Measurements from ENCODE around the gene RPS3. TPM values are rescaled to one million over a fixed set of nuclear protein-coding genes. Genes with fewer than 3 reads are reported as not detected.
A peak's percentile ranks its signal among the peaks of the same experiment; 100 is the strongest.
"Not testable (repeated sequence)": the region's sequence is repeated elsewhere in the genome, so short reads cannot be mapped to it uniquely, and the experiment has no call there.

Gene RPS3
- total RNA-seq, 1 experiment from 2014 or later, result 4,109 TPM

DNA sequence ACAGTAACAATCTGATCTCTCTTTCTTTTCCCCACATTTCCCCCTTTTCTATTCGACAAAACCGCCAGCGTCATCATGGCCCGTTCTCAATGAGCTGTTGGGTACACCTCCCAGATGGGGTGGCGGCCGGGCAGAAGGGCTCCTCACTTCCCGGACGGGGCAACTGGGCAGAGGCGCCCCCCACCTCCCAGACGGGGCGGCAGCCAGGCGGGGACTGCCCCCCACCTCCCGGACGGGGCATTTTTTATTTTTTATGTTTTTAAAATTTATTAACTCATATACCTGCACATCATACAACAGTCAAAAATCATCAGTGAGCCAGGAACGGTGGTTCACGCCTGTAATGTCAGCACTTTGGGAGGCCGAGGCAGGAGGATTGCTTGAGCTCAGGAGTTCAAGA lies 20.5 kb upstream of the RPS3 start:
- H3K4me3 ChIP-seq (replicated peaks in 1 of 2; ENCODE audit: low read depth in 1 of 2, low read length in 2 of 2); H3K79me2 ChIP-seq (ENCODE audit: insufficient read depth, low read length); H4K20me1 ChIP-seq (ENCODE audit: insufficient read depth); H3K36me3 ChIP-seq (ENCODE audit: control insufficient read depth in 1 of 2, insufficient read depth in 2 of 2, low read length in 2 of 2); H2AFZ ChIP-seq (ENCODE audit: low read depth, low read length, poor library complexity, severe bottlenecking); intact Hi-C loops (cut with micrococcal nuclease); POLR2A ChIA-PET; H3K9ac ChIP-seq (ENCODE audit: low read length); H3K27ac ChIP-seq (ENCODE audit: low read depth, low read length); H3K9me3 ChIP-seq (ENCODE audit: control insufficient read depth in 1 of 2, insufficient read depth in 1 of 2, low read depth in 1 of 2, low read length in 2 of 2); H3K9me2 ChIP-seq (ENCODE audit: insufficient read depth); DNase-seq (ENCODE audit: low read depth, low spot score); ATAC-seq; H3K27me3 ChIP-seq (ENCODE audit: insufficient read depth, low read length); H3K4me2 ChIP-seq (ENCODE audit: low read length); RAD21 ChIA-PET (ENCODE audit: low non-redundant PET in 1 of 2, low total read pairs in 2 of 2, uncharacterized antibody in 2 of 2, unreplicated experiment in 2 of 2); BruUV-seq (replicated peaks): not testable (repeated sequence)
- peaks cover 5 to 16% of the 10 kb centered on the region in 2 experiments; a peak in 3 of 4 replicates for H3K4me1 ChIP-seq (ENCODE audit: control insufficient read depth in 1 of 2, insufficient read depth in 2 of 2, low read length in 2 of 2)
- CTCF ChIA-PET, result interaction anchor here (0.6 kb wide), 1 partner anchor 23 kb away, joined by 3 read pairs; no protein-coding TSS in a partner anchor

DNA sequence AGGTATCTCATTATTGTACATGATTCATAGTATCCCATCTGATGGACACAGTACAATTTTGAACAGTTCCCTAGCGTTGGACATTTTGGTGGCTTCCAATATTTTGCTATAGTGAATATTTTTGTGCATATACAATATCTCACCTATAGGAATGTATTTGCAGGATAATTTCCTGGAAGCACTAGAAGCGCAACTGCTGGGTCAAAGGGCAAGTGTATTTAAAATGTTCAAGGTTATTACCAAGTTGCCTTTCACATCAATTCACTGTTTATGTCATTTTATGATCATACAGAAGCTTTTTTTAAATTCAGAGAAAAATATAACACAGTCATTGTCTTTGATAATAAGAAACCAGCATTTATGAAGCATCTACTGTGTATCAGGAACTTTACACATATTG lies 19.1 kb upstream of the RPS3 start:
- H3K9ac ChIP-seq (ENCODE audit: low read length), result no peak overlapping the region
- no peak overlapping the region for H3K4me3 ChIP-seq (replicated peaks in 1 of 2; ENCODE audit: low read depth in 1 of 2, low read length in 2 of 2)
- ATAC-seq, result no peak
- peaks cover 10 to 28% of the 10 kb centered on the region in 2 experiments; a peak in 3 of 4 replicates for H3K4me1 ChIP-seq (ENCODE audit: control insufficient read depth in 1 of 2, insufficient read depth in 2 of 2, low read length in 2 of 2)
- no peak for DNase-seq (ENCODE audit: low read depth, low spot score)
- no peaks in the 10 kb centered on the region for H3K27me3 ChIP-seq (ENCODE audit: insufficient read depth, low read length)
- H3K9me3 ChIP-seq (ENCODE audit: control insufficient read depth in 1 of 2, insufficient read depth in 1 of 2, low read depth in 1 of 2, low read length in 2 of 2), result no peaks in the 10 kb centered on the region
- H3K9me2 ChIP-seq (ENCODE audit: insufficient read depth), result no peaks in the 10 kb centered on the region
- intact Hi-C loops (cut with micrococcal nuclease), result no loop called here
- ChIA-PET POLR2A (interaction anchor here (1.0 to 1.2 kb wide), 2 partner anchors 8 to 18 kb away, joined by 3 read pairs; no protein-coding TSS in a partner anchor), RAD21 (ENCODE audit: low non-redundant PET in 1 of 2, low total read pairs in 2 of 2, uncharacterized antibody in 2 of 2, unreplicated experiment in 2 of 2) (interaction anchor here (0.6 to 3.1 kb wide), 3 partner anchors 100 to 942 kb away, joined by 3 to 9 read pairs (median 3); no protein-coding TSS in a partner anchor), CTCF (interaction anchor here (0.9 to 2.7 kb wide), 2 partner anchors 100 to 104 kb away, joined by 3 to 11 read pairs; no protein-coding TSS in a partner anchor)
- BruUV-seq (replicated peaks), result no TSS peak
- no peak overlapping the region for H3K27ac ChIP-seq (ENCODE audit: low read depth, low read length)
- H3K4me2 ChIP-seq (ENCODE audit: low read length), result peak overlapping the region; percentile 28
- H4K20me1 ChIP-seq (ENCODE audit: insufficient read depth), result no peaks in the 10 kb centered on the region
- peak overlapping the region; percentile 28 for H2AFZ ChIP-seq (ENCODE audit: low read depth, low read length, poor library complexity, severe bottlenecking)
- no peaks in the 10 kb centered on the region for H3K36me3 ChIP-seq (ENCODE audit: control insufficient read depth in 1 of 2, insufficient read depth in 2 of 2, low read length in 2 of 2)
- no peaks in the 10 kb centered on the region for H3K79me2 ChIP-seq (ENCODE audit: insufficient read depth, low read length)
- no peak for TF ChIP-seq ZNF274 (IDR thresholded peaks at IDR 0.05; ENCODE audit: low read depth, low read length)
- no peak for TF ChIP-seq SIN3A (IDR thresholded peaks at IDR 0.05; ENCODE audit: low read depth)
- TF ChIP-seq POLR2A (IDR thresholded peaks at IDR 0.05; ENCODE audit: borderline replicate concordance, extremely low read depth, insufficient read depth, insufficient read length), result no peak
- TF ChIP-seq ELF1 (IDR thresholded peaks at IDR 0.05; ENCODE audit: borderline replicate concordance, low read depth), result no peak
- no peak for TF ChIP-seq YY1 (IDR thresholded peaks at IDR 0.05; ENCODE audit: extremely low read depth, insufficient replicate concordance, low read depth, low read length)
- no peak for TF ChIP-seq TCF7L2 (IDR thresholded peaks at IDR 0.05; ENCODE audit: borderline replicate concordance, extremely low read depth, insufficient read depth, insufficient read length)
- TF ChIP-seq MAX (IDR thresholded peaks at IDR 0.05), result no peak
- TF ChIP-seq, protein P1, sequence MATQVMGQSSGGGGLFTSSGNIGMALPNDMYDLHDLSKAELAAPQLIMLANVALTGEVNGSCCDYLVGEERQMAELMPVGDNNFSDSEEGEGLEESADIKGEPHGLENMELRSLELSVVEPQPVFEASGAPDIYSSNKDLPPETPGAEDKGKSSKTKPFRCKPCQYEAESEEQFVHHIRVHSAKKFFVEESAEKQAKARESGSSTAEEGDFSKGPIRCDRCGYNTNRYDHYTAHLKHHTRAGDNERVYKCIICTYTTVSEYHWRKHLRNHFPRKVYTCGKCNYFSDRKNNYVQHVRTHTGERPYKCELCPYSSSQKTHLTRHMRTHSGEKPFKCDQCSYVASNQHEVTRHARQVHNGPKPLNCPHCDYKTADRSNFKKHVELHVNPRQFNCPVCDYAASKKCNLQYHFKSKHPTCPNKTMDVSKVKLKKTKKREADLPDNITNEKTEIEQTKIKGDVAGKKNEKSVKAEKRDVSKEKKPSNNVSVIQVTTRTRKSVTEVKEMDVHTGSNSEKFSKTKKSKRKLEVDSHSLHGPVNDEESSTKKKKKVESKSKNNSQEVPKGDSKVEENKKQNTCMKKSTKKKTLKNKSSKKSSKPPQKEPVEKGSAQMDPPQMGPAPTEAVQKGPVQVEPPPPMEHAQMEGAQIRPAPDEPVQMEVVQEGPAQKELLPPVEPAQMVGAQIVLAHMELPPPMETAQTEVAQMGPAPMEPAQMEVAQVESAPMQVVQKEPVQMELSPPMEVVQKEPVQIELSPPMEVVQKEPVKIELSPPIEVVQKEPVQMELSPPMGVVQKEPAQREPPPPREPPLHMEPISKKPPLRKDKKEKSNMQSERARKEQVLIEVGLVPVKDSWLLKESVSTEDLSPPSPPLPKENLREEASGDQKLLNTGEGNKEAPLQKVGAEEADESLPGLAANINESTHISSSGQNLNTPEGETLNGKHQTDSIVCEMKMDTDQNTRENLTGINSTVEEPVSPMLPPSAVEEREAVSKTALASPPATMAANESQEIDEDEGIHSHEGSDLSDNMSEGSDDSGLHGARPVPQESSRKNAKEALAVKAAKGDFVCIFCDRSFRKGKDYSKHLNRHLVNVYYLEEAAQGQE (IDR thresholded peaks at IDR 0.05; ENCODE audit: low read depth), result no peak
- TF ChIP-seq JUND (IDR thresholded peaks at IDR 0.05), result no peak
- no peak for TF ChIP-seq CBX3 (IDR thresholded peaks at IDR 0.05; ENCODE audit: low read depth)
- TF ChIP-seq EZH2phosphoT487 (IDR thresholded peaks at IDR 0.05; ENCODE audit: borderline replicate concordance), result no peak
- TF ChIP-seq EZH2 (IDR thresholded peaks at IDR 0.05), result no peak
- TF ChIP-seq ATF3 (IDR thresholded peaks at IDR 0.05), result no peak
- no peak for TF ChIP-seq CEBPB (IDR thresholded peaks at IDR 0.05; ENCODE audit: low read depth)
- no peak for TF ChIP-seq SRF (IDR thresholded peaks at IDR 0.05; ENCODE audit: low read depth)
- no peak for TF ChIP-seq EGR1 (IDR thresholded peaks at IDR 0.05; ENCODE audit: low read depth)
- TF ChIP-seq RAD21 (IDR thresholded peaks at IDR 0.05; ENCODE audit: low read depth), result no peak; the same call in 1 of the 2 replicates
